ENCODE results near the gene ECE2.

DNA sequence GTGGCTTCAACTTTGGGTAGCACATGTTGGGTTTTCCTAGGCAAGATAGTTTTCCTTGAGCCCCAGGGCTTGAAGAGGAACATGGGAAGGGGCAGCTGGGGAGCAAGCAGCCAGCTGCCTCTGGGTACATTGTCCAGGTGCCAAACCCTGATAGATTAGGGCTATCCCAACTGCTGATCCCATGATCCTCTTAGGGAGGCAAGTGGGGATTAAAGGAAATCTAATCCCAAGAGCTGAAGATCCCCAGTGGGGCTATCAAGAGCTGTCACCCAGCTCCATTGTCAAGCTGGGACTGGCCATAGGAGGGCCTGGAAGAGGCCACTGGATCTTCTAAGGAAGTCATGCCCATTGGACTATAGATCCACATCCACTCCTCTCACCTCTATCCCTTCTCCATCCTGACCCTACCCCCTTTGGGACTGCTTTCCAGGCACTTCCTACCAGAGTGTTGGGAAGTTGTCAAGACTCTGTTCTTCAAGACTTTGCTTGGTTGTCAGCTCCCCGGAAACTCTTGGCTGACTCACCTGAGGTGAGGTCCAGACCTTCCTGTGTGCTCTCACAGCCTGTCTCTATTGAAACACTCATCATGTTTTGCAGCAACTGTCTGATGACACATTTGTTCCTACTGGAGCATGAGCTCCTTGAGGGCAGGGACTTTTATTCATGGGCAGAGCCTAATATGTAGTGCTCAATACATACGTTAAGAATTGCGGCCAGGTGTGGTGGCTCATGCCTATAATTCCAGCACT lies 20.4 kb upstream of the ECE2 start:
- TF ChIP-seq, protein P1, sequence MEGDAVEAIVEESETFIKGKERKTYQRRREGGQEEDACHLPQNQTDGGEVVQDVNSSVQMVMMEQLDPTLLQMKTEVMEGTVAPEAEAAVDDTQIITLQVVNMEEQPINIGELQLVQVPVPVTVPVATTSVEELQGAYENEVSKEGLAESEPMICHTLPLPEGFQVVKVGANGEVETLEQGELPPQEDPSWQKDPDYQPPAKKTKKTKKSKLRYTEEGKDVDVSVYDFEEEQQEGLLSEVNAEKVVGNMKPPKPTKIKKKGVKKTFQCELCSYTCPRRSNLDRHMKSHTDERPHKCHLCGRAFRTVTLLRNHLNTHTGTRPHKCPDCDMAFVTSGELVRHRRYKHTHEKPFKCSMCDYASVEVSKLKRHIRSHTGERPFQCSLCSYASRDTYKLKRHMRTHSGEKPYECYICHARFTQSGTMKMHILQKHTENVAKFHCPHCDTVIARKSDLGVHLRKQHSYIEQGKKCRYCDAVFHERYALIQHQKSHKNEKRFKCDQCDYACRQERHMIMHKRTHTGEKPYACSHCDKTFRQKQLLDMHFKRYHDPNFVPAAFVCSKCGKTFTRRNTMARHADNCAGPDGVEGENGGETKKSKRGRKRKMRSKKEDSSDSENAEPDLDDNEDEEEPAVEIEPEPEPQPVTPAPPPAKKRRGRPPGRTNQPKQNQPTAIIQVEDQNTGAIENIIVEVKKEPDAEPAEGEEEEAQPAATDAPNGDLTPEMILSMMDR (IDR thresholded peaks at IDR 0.05): no peak
- TF ChIP-seq EP300 (IDR thresholded peaks at IDR 0.05): no peak
- no peak for TF ChIP-seq POLR2A (IDR thresholded peaks at IDR 0.05)

Measured in tibial nerve (tissue), 4 donors.